ENCODE measurements around the gene TFF1. TPM values are rescaled to one million over a fixed set of nuclear protein-coding genes. Genes with fewer than 3 reads are reported as not detected.

Gene TFF1
- total and polyA plus RNA-seq, 7 experiments from 2014 or later = not detected

DNA sequence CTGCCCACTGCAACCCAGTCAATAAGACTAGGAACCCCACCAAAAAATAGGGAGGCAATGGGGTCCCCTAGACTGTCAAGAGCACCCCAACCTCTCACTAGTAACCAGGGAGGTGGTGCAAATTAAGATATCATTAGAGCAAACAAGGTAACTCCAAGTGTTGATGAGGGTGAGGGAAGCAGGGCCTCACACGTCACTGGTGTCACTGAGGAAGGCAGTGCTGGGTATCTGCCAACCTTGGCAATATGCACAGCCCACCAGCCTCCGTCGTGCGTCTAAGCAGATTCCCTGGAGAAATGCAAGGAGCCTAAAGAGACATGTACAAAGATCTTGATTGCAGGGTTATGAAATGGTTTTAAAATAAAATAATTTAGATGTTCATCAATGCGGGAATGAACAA, 41.1 kb upstream of the TFF1 start:
- Histone ChIP-seq H3K36me3 (ENCODE audit: control insufficient read depth in 2 of 3, insufficient read depth in 3 of 3, low read length in 3 of 3) (peaks cover 31 to 52% (median 35%) of the 10 kb centered on the region in 3 experiments), H3K27me3 (ENCODE audit: control insufficient read depth in 2 of 2, insufficient read depth in 2 of 2, low read length in 2 of 2) (no peaks in the 10 kb centered on the region), H3K27ac (ENCODE audit: low read depth, low read length) (peak overlapping the region; percentile 89), H3K4me1 (ENCODE audit: control insufficient read depth in 2 of 2, insufficient read depth in 2 of 2, low read length in 2 of 2) (peaks cover 54 to 63% of the 10 kb centered on the region in 2 donors), H3K9me3 (ENCODE audit: control insufficient read depth in 2 of 3, low read length in 3 of 3) (no peaks in the 10 kb centered on the region), H3K4me3 (ENCODE audit: low read length) (peak overlapping the region; percentile 66)
- intact Hi-C loops (cut with micrococcal nuclease) = loop anchor here in 1 of 2 donors (10.0 kb wide), 1 partner anchor 393 kb away; the partner anchor contains the start of gene ZBTB21
- H3K4me3 Mint-ChIP-seq = peak overlapping the region; percentile 82 to 99 (median 94)
- no peak for DNase-seq
- no peaks in the 10 kb centered on the region for H3K27me3 Mint-ChIP-seq
- POLR2A ChIA-PET = interaction anchor here (0.9 to 3.2 kb wide), 4 partner anchors 9 to 17 kb away, joined by 3 to 12 read pairs (median 7); no protein-coding TSS in a partner anchor
- peaks cover 0 to 4% (median 0%) of the 10 kb centered on the region in 11 donors for H3K9me3 Mint-ChIP-seq
- CTCF ChIA-PET = no interaction called here
- H3K4me1 Mint-ChIP-seq = peaks cover 33 to 55% (median 50%) of the 10 kb centered on the region in 7 donors
- no peak for ATAC-seq
- H3K27ac Mint-ChIP-seq = peak overlapping the region in 8 of 9 donors; percentile 61 to 99 (median 90)
- H3K36me3 Mint-ChIP-seq = peaks cover 5 to 42% (median 30%) of the 10 kb centered on the region in 5 donors

DNA sequence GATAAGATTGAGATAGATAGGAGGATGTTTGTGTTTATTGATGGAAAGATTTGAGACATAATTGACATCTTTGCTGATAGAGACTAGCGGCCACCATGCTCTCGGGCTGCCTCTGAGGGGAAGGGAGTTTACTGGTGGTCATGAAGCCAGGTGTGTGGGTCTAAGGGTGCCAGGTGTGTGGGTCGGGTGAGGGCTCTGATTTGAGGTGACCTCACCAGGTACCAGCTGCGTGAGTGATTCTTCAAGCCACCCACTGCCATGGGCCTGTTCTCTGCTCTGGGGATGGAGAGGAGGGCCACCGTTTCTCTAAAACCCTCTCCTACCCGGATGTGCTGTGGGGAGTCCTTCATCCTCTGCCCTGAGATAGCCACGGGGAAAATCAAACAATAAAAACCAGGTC, 40.5 kb upstream of the TFF1 start:
- H3K27ac ChIP-seq (ENCODE audit: low read depth, low read length) = peak overlapping the region; percentile 89
- peaks cover 30 to 46% (median 32%) of the 10 kb centered on the region in 3 experiments for H3K36me3 ChIP-seq (ENCODE audit: control insufficient read depth in 2 of 3, insufficient read depth in 3 of 3, low read length in 3 of 3)

DNA sequence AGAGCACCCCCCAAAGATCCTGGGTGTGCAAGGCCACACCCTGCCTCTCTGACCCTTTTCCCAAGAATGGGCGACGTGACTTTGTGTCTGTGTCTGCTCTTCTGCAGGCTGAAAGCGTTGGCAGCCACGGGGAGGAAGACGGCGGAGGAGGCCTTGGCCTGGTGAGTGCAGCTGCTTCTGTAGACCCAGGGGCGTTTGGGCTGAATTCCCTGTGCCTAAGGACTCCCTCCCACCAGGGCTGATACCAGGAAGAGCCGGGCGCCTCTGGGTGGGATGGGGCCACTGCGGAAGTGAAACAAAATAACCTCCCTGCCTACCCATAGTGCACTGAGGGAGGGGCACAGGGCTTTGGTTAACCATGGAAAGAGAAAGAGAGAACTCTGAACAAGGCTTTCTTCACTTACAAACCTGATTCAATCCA, 39.9 kb upstream of the TFF1 start:
- Histone ChIP-seq H3K36me3 (ENCODE audit: control insufficient read depth in 2 of 3, insufficient read depth in 3 of 3, low read length in 3 of 3) (peaks cover 23 to 40% (median 25%) of the 10 kb centered on the region in 3 experiments), H3K4me1 (ENCODE audit: control insufficient read depth in 2 of 2, insufficient read depth in 2 of 2, low read length in 2 of 2) (peaks cover 56 to 62% of the 10 kb centered on the region in 2 donors), H3K9me3 (ENCODE audit: control insufficient read depth in 2 of 3, low read length in 3 of 3) (peaks cover 0 to 6% (median 5%) of the 10 kb centered on the region in 3 experiments), H3K27ac (ENCODE audit: low read depth, low read length) (peak overlapping the region; percentile 89), H3K4me3 (ENCODE audit: low read length) (peak overlapping the region; percentile 66), H3K27me3 (ENCODE audit: control insufficient read depth in 2 of 2, insufficient read depth in 2 of 2, low read length in 2 of 2) (no peaks in the 10 kb centered on the region)
- peaks cover 0 to 13% (median 6%) of the 10 kb centered on the region in 11 donors for H3K9me3 Mint-ChIP-seq
- H3K4me1 Mint-ChIP-seq = peaks cover 42 to 64% (median 60%) of the 10 kb centered on the region in 7 donors
- DNase-seq (peak in 8 of 9 donors; percentile 42 to 71 (median 58)), ATAC-seq (peak; percentile 67)
- peaks cover 12 to 51% (median 37%) of the 10 kb centered on the region in 5 donors for H3K36me3 Mint-ChIP-seq
- intact Hi-C loops (cut with micrococcal nuclease) = loop anchor here (1.0 to 10.0 kb wide), 2 partner anchors 19 to 391 kb away; partner anchors contain the start of gene ZBTB21 (in 1 of the 2)
- peak overlapping the region in 8 of 9 donors; percentile 88 to 99 (median 90) for H3K27ac Mint-ChIP-seq
- ChIA-PET POLR2A (interaction anchor here (1.0 to 10.3 kb wide), 4 partner anchors 10 to 25 kb away, joined by 3 to 181 read pairs (median 58); partner anchors contain the start of gene TMPRSS3), CTCF (interaction anchor here (2.1 kb wide), 1 partner anchor 44 kb away, joined by 9 read pairs; no protein-coding TSS in a partner anchor)
- H3K27me3 Mint-ChIP-seq = no peaks in the 10 kb centered on the region
- peak overlapping the region; percentile 82 to 99 (median 94) for H3K4me3 Mint-ChIP-seq

More for the DNA sequence above, 40.5 kb upstream of the TFF1 start:
- no peaks in the 10 kb centered on the region for H3K27me3 ChIP-seq (ENCODE audit: control insufficient read depth in 2 of 2, insufficient read depth in 2 of 2, low read length in 2 of 2)
- intact Hi-C loops (cut with micrococcal nuclease) = loop anchor here (1.0 to 10.0 kb wide), 2 partner anchors 18 to 392 kb away; partner anchors contain the start of gene ZBTB21 (in 1 of the 2)
- H3K36me3 Mint-ChIP-seq = peaks cover 8 to 46% (median 32%) of the 10 kb centered on the region in 5 donors
- peak overlapping the region in 8 of 9 donors; percentile 88 to 99 (median 90) for H3K27ac Mint-ChIP-seq
- peaks cover 58 to 62% of the 10 kb centered on the region in 2 donors for H3K4me1 ChIP-seq (ENCODE audit: control insufficient read depth in 2 of 2, insufficient read depth in 2 of 2, low read length in 2 of 2)
- H3K27me3 Mint-ChIP-seq = no peaks in the 10 kb centered on the region
- H3K9me3 ChIP-seq (ENCODE audit: control insufficient read depth in 2 of 3, low read length in 3 of 3) = peaks cover 0 to 1% (median 0%) of the 10 kb centered on the region in 3 experiments
- ChIA-PET CTCF (no interaction called here), POLR2A (interaction anchor here (1.0 to 10.3 kb wide), 4 partner anchors 9 to 26 kb away, joined by 3 to 181 read pairs (median 23); no protein-coding TSS in a partner anchor)
- H3K4me3 ChIP-seq (ENCODE audit: low read length) = peak overlapping the region; percentile 66
- peak overlapping the region; percentile 82 to 99 (median 94) for H3K4me3 Mint-ChIP-seq
- ATAC-seq (no peak), DNase-seq (no peak)
- peaks cover 0 to 7% (median 2%) of the 10 kb centered on the region in 11 donors for H3K9me3 Mint-ChIP-seq
- H3K4me1 Mint-ChIP-seq = peaks cover 36 to 58% (median 55%) of the 10 kb centered on the region in 7 donors

DNA sequence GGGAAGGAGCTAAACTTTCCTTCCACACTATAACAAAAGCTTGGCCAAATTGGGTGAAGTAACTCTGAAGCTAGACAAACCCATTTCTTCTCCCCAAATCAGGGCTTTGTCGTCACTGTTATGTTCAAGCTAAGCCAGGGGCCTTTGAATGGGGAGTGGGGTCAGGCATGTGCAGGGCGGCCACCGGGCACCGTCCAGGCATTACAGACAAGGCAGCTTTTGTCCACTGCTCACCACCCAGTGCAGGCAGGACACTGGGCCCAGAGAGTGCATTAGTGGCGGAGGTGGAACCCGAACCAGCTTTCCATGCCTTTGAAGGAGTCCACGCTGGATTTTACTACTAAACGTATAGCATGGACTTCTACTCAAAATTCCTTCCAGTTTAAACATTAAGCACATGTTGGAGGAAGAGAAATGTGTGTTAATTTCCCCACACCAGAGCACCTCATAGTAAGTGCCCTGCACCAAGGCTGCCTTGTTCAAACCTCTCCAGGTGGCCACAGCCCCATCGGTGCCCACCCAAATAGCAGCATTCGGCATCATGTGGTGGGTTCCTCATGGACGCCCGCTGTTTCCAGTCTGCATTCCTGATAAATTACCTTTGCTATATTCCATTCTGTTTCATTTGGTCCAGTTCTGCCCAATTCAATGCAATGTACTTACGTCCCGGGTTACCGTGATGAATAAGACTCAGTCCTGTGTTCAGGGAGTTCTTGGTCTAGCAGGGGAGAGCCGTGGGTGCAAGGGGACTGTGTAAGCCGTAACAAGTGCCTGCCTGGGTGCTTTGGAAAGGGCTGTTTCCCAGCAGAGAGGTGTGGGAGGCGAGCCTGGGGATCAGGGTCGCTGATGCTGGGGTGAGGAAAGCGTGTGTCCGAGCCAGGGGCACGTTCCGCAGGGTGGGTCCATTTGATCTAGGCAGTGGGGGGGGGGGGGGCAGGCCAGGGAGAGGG, 39.0 kb upstream of the TFF1 start:
- POLR2A ChIA-PET = interaction anchor here (0.6 to 10.3 kb wide), 15 partner anchors 11 to 217 kb away, joined by 3 to 181 read pairs (median 9); partner anchors contain the start of gene TMPRSS3
- Histone ChIP-seq H3K27ac (ENCODE audit: low read depth, low read length) (peak overlapping the region; percentile 89), H3K4me1 (ENCODE audit: control insufficient read depth in 2 of 2, insufficient read depth in 2 of 2, low read length in 2 of 2) (peaks cover 53 to 57% of the 10 kb centered on the region in 2 donors), H3K4me3 (ENCODE audit: low read length) (peak overlapping the region; percentile 66), H3K9me3 (ENCODE audit: control insufficient read depth in 2 of 3, low read length in 3 of 3) (peaks cover 0 to 6% (median 6%) of the 10 kb centered on the region in 3 experiments), H3K27me3 (ENCODE audit: control insufficient read depth in 2 of 2, insufficient read depth in 2 of 2, low read length in 2 of 2) (no peaks in the 10 kb centered on the region), H3K36me3 (ENCODE audit: control insufficient read depth in 2 of 3, insufficient read depth in 3 of 3, low read length in 3 of 3) (peaks cover 15 to 31% (median 17%) of the 10 kb centered on the region in 3 experiments)
- H3K9me3 Mint-ChIP-seq = peaks cover 0 to 13% (median 6%) of the 10 kb centered on the region in 11 donors
- H3K27me3 Mint-ChIP-seq = no peaks in the 10 kb centered on the region
- intact Hi-C loops (cut with micrococcal nuclease) = loop anchor here (1.0 to 10.0 kb wide), 2 partner anchors 20 to 391 kb away; partner anchors contain the start of gene ZBTB21 (in 1 of the 2)
- peaks cover 42 to 71% (median 61%) of the 10 kb centered on the region in 7 donors for H3K4me1 Mint-ChIP-seq
- H3K27ac Mint-ChIP-seq = peak overlapping the region in 8 of 9 donors; percentile 86 to 99 (median 94)
- CTCF ChIA-PET = interaction anchor here (0.6 to 3.5 kb wide), 11 partner anchors 13 to 80 kb away, joined by 3 to 32 read pairs (median 6); no protein-coding TSS in a partner anchor
- H3K4me3 Mint-ChIP-seq = peak overlapping the region; percentile 82 to 99 (median 94)
- peaks cover 12 to 51% (median 37%) of the 10 kb centered on the region in 5 donors for H3K36me3 Mint-ChIP-seq
- ATAC-seq = no peak
- DNase-seq = peak in 1 of 9 donors; percentile 25

DNA sequence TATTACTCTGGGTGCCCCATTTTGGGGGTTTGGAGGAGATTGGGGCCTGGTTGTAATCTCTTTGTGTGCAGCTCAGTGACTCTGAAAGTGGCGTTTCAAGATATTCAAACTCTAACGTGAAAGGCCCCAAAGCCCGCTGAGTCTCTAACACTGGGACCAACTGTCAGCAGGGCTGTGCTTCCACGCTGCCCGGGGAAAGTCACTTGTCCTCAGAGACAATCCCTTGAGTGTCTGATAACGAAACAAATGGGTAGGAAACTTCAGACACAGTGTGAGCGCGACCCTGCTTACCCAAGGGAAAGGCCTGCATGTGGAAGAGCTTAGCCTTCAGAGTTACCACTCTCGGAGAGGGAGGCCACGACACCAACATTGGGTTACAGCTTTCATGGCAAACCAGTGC, 38.2 kb upstream of the TFF1 start:
- Histone ChIP-seq H3K36me3 (ENCODE audit: control insufficient read depth in 2 of 3, insufficient read depth in 3 of 3, low read length in 3 of 3) (peaks cover 7 to 23% (median 9%) of the 10 kb centered on the region in 3 experiments), H3K4me3 (ENCODE audit: low read length) (peak overlapping the region; percentile 66), H3K27ac (ENCODE audit: low read depth, low read length) (peak overlapping the region; percentile 89), H3K4me1 (ENCODE audit: control insufficient read depth in 2 of 2, insufficient read depth in 2 of 2, low read length in 2 of 2) (peaks cover 49 to 54% of the 10 kb centered on the region in 2 donors), H3K9me3 (ENCODE audit: control insufficient read depth in 2 of 3, low read length in 3 of 3) (peaks cover 0 to 6% (median 6%) of the 10 kb centered on the region in 3 experiments), H3K27me3 (ENCODE audit: control insufficient read depth in 2 of 2, insufficient read depth in 2 of 2, low read length in 2 of 2) (no peaks in the 10 kb centered on the region)
- CTCF ChIA-PET = interaction anchor here (0.6 to 3.5 kb wide), 16 partner anchors 12 to 259 kb away, joined by 3 to 32 read pairs (median 5); no protein-coding TSS in a partner anchor
- Mint-ChIP-seq H3K4me3 (peak overlapping the region; percentile 82 to 99 (median 94)), H3K9me3 (peaks cover 0 to 13% (median 6%) of the 10 kb centered on the region in 11 donors), H3K27ac (peak overlapping the region in 8 of 9 donors; percentile 86 to 99 (median 94)), H3K36me3 (peaks cover 8 to 46% (median 33%) of the 10 kb centered on the region in 5 donors), H3K27me3 (no peaks in the 10 kb centered on the region), H3K4me1 (peaks cover 38 to 70% (median 65%) of the 10 kb centered on the region in 7 donors)
- intact Hi-C loops (cut with micrococcal nuclease) = loop anchor here in 1 of 2 donors (1.0 to 10.0 kb wide), 6 partner anchors 11 to 390 kb away; partner anchors contain the start of genes RSPH1, SLC37A1 and ZBTB21
- DNase-seq (peak in 3 of 9 donors; percentile 21 to 34 (median 22)), ATAC-seq (peak; percentile 5)
- POLR2A ChIA-PET = interaction anchor here (0.6 to 10.3 kb wide), 21 partner anchors 9 to 217 kb away, joined by 3 to 181 read pairs (median 6); partner anchors contain the start of gene TMPRSS3
